Measurements from ENCODE around the gene APBB2. TPM values are rescaled to one million over a fixed set of nuclear protein-coding genes. Genes with fewer than 3 reads are reported as not detected.

The APBB2 gene
- total and polyA plus RNA-seq, 2 experiments from 2014 or later: 35.8 to 74.8 TPM

GRCh38 chr4:41129936-41130440, 84.4 kb downstream of the APBB2 start (continued):
- no peak for TF ChIP-seq ZNF462 (CRISPR knock-in tag; IDR thresholded peaks at IDR 0.05)
- TF ChIP-seq CREB1 (CRISPR knock-in tag; IDR thresholded peaks at IDR 0.05; ENCODE audit: low read depth): no peak
- TF ChIP-seq STAT1 (IDR thresholded peaks at IDR 0.05; ENCODE audit: unreplicated experiment): no peak
- TF ChIP-seq EZH2 (IDR thresholded peaks at IDR 0.05; ENCODE audit: low read depth, unreplicated experiment): no peak
- no peak for TF ChIP-seq ZNF331 (CRISPR knock-in tag; IDR thresholded peaks at IDR 0.05; ENCODE audit: low read depth)
- no peak for TF ChIP-seq NANOG (IDR thresholded peaks at IDR 0.05; ENCODE audit: borderline replicate concordance)
- no peak for TF ChIP-seq ETS1 (IDR thresholded peaks at IDR 0.05)
- no peak for TF ChIP-seq EZH2phosphoT487 (IDR thresholded peaks at IDR 0.05; ENCODE audit: unreplicated experiment)
- no peak for TF ChIP-seq JUNB (IDR thresholded peaks at IDR 0.05; ENCODE audit: unreplicated experiment)
- no peak for TF ChIP-seq POLR2AphosphoS5 (IDR thresholded peaks at IDR 0.05; ENCODE audit: low read depth)
- TF ChIP-seq ZNF114 (CRISPR knock-in tag; IDR thresholded peaks at IDR 0.05): no peak
